DMS153 (cell line): ENCODE measurements around the gene GALNT18.

ENCODE experiments used
- DNase-seq: peaks from one replicate; lab custom pipeline; 2025; lab: John Stamatoyannopoulos, UW

The GALNT18 gene

DNA sequence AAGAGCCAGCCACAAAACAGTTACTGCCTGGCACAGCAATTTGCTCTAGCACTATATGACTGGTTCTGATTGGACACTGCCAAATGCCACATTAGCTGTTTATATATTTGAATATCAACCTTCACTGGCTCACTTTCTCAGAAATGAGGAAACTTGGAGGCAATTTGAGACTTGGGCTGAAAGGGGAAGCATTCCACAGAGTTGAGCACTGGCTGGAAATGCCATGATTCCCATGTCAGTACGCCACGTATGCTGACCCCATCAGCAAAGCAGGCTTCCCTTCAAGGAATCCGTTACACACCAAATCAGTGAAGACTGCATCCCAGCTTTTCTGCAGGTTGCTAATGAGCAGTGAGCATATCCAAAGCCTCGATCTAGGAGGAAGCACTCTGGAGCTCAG is 34.7 kb downstream of the GALNT18 start:
- DNase-seq = no peak

DNA sequence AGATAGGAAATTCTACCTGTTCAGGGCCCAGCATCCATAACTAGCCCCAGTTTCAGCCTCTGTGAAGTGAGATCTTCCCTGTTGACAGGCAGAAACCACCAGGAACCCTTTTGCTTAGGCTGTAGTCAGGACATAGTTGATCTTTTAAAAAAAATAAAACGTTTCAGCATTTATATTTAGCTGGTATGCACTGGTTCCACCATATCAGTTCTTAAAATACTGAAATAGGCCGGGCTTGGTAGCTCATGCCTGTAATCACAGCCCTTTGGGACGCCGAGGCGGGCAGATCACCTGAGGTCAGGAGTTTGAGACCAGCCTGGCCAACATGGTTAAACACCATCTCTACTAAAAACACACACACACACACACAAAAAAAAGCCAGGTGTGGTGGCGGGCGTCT is 35.3 kb downstream of the GALNT18 start:
- no peak for DNase-seq

DNA sequence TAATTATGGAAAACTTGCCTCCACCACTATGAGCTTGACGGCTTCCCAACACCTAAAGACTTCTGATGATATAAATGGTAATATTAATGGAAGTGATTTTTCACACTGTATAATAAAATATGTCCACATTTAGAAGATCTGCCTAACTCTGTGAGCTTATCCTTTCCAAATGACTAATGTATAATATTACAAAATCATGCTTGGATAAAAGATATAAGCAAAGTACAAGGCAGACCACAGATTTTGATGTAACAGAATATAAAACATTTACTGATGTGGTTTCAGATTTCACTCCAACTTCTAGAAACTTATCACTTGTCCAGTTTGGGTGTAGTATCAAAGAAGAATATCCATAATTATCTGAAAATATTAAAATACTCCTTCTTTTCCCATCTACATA is 36.9 kb downstream of the GALNT18 start:
- no peak for DNase-seq

DNA sequence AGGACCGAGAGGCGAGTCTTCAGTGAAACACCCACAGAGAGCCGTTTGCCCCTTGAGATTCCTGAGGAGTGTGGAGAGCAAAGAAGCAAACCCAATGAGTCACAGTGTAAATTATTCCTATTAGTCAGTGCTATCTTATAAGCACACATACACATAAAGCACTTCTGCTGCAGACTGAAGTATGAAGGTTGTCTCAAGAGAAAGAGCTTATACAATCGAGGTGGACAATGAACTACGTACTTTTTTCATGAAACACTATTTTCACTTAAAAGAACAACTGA is 37.3 kb downstream of the GALNT18 start:
- DNase-seq = no peak

DNA sequence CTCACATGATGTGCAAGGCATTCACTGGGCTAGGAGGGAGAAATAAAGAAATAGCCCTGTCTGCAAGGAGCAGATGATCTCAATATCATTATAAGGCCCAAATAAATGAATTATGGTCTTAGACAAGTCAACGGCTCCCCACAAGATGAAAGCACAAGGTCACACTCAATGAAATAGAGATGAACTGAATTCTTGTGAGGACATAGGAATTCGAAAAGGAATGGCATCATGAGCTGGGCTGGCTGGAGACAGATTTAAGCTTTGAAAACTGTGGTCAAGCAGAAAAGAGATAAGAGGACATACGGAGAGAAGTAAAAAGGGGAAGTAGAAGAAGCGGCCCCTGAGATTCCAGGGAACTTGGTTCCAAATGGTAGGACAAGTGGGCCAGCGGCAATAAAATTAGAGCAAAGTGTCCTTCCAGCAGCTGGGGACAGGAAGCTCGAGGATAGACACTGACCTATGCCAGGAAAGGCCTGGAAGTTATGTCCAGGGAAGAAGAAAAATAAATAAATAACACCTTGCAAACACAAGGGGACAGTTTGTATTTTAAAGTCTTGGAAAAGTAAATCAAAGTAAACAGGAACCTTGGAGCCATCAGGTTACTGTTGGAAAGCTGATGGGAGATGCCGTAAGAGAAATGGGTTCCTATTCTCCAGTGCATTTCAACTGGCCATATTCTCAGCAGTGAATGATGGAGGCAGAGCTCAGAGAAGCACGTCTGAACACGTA is 37.8 kb downstream of the GALNT18 start:
- DNase-seq = no peak

DNA sequence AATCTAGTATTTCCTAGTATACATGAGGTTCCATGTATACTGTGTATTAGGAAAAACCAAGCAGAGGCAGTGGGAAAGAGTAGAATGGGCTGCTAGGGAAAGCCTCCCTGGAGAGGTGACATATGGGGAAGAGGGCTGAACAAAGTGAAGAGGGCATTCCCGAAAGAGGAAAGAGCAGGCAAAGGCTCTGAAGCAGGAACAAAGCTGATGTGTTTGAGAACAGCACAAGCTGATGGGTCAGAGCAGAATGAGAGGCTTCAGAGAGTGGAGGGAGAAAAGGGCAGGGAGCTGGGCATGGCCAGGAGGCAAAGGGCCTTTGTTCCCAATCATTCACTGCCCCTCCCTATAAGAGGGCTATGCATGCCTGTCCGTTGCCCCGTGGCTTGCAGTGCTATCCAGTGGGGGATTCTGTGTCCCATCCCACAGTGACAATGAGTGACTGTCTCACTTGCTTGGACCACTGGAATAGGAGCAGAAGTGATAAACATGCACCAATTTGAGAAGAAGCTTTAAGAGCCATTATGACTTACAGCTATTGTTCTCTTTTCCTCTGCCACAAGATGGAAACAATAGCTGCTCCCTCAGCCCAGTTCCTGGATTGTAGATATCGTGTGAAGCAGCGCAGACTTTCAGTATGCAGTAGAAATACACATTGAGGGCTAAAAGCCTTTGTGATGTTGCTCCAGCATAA is 39.6 kb downstream of the GALNT18 start:
- no peak for DNase-seq

DNA sequence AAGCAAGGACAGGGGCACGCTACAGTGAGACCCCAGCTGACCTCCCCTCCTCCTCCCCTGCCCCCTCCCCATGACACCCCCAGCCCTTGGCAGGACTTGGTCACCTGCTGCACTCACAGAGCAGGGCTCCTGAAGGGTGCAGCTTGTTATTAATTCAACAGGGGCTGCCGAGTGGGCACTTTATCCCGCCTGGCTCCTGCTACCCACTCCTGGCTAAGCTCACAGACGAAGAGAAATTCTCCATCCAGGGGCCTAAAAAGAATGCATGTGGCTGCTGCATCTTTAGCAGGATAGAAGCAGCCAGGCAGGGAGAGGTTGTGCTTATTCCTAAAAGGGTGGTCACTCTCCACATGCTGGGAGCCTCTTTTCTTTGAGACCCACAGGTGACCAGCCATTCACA is 40.3 kb downstream of the GALNT18 start:
- no peak for DNase-seq

DNA sequence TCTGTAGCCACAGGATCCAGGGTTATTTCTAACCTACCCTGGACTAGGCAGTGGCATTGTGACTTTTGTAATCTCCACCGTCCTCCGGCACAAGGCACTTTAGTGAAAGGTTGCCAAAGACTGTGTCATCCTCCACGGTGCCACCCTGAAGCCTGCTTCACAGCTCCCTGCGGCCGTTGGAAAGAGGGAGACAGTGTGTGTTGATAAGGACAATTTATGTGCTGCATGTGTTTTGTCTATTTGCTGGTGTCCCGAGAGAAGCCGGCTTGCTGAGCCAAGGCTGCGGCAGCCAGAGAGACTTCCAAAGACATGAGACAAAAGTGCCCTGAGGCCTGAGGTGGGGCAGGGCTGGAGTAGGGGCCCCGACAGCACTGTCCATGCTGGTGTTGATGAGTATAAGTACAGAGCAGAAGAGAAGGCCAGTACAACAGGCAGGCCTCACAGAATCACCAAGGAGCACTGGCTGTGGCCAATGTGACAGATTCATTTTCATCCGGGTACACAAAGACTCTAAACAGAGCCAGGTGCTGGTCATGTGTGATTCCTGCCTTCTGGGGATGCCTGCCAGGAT is 40.9 kb downstream of the GALNT18 start:
- DNase-seq = peak; percentile 26

DNA sequence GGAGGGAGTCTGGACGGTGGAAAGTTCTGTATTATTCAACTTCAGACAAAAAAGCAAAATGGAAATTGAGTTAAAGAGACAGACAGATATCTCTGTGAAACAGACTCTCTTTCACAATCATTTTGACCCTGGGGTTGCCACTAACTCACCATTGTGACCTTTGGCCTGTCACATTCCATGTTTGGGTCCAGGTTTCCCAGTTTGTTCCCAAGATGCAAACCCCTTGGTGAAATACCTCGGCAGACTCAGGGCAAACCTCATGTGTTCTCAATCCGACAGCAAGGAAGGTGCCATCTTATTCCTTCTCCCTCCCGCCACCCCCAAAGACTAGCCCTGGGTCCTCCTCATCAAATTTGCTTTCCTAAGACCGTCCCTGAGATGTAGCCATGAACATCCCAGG is 41.8 kb downstream of the GALNT18 start:
- no peak for DNase-seq

DNA sequence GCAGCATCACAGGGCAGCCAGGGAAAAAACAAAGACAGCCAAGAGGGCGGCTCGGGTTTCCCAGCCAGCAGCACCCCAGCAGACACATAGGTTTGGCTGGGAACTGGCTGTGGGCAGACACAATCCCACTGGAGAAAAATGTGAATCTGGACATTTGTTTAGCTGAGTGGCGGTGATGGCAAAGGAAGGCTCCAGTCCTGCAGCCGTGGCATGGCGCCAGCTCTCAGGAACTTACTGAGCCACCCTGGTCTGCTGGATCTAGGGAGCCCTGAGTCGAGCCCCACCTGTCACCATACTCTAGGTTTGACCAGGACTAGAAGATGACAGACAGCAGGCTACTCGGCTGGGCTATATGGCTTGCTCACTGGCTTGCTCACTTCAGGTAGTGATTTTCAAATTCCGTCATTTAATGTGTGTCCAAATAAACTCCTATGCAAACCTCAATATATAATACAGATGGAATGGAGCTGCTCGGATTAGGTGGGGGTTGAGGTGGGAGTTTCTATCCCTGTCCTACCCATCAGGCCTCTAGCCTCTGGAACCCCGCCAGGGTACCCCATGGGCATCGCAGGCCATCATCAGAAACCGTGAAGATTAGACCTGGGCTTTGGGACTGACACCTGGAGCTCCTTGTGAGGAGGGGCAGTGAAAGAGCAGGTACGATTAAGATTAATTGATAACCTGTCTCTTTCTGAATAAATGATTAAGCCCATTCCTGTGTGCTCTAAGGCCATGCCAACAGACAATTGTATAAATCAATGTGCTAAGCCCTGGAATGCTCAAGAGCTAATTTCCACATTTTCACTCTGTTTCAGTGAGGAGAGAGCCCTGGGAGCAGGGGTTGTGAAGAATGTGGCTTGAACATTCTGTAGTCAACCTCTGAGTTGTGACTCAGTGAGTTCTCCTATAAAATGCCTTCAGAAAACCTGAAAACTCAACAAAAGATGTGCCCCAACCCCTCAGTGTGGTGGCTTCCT is 42.5 kb downstream of the GALNT18 start:
- DNase-seq = no peak

DNA sequence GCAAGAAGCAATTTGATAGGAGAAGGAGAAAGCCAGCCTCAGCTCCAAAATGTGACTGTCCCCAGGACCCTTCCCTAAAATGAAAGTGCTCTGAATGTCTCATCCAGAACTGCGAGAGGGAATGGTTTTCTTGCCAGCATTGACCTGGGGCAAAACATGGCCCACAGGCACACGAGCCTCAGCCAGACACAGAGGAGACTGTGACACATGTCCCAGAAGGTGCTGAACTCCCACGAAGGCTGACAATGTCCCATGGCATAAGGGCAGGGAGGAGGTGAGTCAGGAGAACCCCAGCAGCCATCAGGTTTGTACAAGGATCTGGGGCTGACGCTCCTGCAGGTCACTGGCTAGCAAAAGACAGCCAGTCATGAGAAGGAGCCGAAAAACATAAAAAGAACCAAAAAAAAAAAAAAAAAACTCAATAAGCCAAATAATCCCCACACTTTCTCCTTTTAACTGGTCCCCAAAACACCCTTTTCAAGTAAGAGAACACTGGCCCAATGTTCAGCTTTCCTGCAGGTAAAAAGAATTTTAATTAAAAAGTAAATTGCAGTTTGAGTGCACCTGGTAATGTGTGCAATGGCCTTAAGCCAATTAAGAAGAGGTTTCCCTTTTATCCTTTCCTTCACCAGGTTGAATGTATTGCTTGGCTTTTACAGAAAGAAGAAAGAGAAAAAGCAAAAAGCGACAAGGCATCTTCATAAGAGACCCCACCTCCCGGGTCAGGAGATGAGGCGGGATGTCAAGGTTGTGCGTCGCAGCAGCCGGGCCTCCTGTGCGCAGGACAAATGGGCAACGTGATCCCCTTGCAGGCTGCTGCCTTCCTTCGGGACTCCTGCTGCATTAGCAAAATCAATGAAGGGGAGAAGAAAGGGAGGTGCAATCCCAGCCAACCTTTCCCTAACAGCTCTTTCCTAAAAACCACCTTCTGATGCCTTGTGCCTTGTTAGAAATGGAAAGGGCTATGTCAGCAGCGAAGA is 43.6 kb downstream of the GALNT18 start:
- DNase-seq = peak; percentile 48

DNA sequence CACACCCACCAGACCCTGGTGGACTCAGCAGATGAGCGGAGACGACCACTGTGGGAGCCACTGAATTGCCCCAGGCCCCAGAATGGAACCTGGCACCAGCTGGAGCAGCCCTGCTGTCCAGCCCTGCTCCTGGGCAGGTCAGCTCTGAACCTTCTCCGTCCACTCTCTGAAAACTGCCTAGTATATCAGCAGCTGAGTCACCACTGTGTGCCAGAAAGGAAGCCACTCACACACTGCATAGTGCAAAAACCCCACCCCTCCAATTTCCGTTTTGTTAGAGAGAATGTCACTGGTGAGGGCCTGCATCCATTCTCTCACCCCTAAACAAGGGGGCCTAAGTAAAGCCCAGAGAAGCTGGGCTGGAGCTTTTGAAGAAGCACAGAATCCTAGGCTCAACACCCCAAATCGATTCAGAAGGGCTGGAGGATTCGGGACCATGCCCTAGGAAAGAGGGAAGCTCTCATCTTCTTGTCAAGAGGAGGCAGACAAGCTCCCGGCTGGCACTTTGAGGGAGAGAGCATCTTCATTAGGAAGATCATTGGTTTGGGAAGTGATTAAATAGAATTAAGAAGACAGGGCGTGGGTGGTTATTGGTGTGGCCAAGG is 44.5 kb downstream of the GALNT18 start:
- no peak for DNase-seq

DNA sequence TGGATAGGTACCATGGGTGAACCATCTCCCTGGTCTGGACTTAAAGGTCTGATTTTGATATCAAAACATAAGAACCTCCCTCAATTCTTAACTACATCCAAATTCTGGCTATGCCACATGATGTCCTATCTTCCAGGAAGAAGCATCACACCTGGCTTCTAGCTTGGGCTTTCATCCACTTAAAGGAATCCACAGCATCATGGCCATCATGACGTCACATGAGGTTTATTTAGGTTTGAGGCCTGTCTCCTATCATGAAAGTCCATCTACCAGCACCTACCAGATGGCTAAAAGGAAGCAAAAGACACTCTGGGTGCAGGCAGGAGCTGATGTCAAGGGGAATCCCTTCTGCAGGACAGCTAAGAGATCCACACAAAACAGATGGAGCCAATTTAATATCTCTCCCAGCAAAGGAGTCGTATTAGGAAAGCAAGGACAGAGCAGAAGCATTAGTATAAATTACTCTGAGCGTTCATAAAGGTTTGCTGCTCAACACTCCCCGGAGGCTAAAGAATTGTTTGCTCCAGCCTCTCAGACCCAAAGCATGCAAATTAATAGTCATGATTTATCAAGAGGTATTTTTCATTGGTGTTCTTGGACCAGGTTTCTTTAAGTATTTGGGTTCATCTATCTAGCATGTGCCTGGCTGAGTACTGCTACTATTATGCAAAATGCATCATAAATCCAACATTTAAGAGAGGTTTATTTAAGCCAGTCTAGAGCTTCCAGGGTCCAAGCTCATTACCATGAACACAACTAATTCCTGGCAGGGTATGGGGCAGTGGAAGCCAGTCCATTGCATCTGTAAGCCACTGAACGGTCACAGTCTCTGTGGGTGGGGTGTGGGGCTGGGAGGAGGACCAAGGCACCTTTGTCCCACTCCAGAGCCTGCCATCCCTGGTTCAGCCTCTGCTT is 47.2 kb downstream of the GALNT18 start:
- no peak for DNase-seq

DNA sequence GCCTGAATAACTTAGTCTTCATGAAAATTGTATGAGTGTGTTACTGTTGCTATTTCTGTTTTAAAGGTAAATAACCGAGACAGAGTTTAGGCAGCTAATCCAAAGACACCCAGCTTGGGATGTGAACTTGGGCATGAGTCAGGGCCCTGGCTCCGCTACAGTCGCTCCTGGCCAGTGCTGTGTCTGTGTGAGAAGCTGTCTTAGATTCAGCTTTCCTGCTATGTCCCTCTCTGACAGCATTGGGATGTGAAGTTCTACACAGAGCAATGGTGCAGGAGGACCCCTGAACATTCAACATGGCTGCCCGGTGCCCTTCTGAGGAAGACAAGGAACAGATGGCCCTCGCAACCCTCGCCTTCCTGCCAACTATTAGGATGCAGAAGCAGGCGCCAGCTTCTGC is 49.4 kb downstream of the GALNT18 start:
- DNase-seq = no peak

DNA sequence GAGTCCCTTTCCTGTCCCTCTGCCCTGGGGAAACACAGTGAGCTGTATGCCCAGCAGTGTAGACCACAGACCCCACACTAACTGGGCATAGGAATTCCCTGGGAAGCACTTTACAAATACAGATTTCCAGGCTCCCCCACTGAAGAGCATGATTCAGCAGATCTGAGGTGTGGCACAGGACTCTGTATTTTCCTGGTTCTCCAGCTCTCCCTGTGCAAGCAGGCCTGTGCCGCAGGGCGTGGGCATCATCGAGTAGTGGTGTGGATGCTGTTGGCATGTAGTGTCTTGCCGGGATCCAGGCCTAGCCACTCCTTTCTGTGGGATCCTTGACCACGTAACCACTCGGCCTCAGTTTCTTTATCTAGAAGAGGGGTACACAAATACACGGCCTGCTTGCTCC is 49.9 kb downstream of the GALNT18 start:
- DNase-seq = no peak

DNA sequence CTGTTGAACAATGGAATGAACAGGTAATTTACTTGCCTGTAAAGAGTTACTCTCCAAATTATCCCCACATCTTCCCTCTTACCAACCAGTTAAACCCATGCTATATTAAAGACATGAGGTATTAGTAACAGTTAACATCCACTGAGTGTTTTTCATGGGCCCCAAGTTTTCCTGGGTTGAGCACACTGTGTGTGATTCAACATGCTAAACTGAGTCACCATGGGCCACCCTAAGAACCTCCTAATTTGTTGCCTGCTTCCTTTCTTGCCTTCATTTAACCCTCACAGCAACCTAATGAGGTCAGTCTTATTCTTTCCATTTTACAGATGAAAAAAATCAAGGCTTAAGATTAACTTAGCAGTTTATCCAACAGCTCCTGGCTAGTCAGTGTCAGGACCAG is 51.0 kb downstream of the GALNT18 start:
- no peak for DNase-seq

DNA sequence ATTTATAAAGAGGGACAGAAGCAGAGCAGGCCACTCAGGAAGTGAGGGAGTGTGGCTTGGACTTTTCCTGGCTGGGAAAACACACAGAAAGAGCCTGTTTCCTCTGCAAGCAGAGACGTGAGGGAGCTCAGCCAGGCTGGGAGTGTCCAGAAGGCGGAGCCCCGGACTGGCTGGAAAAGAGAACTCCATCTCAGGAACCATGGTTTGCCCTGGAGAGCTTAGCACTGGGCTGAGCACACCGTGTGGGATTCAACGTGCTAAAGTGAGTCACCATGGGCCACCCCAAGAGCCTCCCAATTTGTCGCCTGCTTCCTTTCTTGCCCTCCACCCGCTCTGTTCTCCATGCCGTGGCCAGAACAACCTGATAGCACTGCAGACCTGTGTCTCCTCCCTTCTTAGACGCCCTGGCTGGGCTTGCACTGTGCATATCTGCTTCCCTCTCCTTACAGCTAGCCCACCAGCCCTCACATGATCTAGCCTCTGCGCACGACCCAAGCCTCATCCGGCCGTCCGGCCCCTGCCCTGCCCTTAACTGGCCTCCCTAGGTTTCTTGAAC is 51.8 kb downstream of the GALNT18 start:
- peak; percentile 17 for DNase-seq

DNA sequence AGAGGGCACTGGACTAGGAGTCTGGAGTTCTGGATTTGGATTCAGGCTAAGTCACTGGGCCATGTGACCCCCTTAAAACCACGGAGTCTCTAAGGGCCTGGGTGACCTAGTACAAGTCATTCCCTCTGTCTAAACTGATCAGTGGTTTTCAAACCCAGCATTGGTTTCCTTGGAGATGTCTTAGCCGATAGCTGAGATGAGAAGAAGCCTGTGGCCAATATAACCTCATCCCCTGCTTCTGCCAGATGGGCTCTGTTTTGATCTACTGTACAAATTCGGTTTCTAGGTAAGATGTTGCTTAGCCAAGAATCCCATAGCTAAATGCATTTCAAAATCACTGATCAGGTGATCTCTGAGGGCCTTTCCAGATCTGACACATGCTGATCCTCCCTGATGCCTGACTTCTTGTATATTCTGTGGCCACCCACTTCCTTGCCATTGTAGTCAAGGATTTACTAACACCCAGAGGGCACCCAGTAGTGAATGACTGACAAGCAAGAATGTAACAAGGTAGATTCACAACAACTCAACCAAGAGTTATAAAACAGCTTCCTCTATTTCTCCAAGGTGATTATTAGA is 53.1 kb downstream of the GALNT18 start:
- no peak for DNase-seq
